Esophagus muscularis mucosa (tissue), 4 donors: Measurements from ENCODE around the gene NECTIN2. TPM values are rescaled to one million over a fixed set of nuclear protein-coding genes. Genes with fewer than 3 reads are reported as not detected.
A peak's percentile ranks its signal among the peaks of the same experiment; 100 is the strongest.

Experiments
- DNase-seq: peaks from one replicate; pipeline ENCODE4 v3.0.0-alpha.2; 2017; ENCODE audit errors: extremely low spot score
- H3K27ac ChIP-seq, 4 donors: fragments of 200-600 bp; sonication (generic); replicated peaks in 1 of 4; 1 replicate in 3 of 4; 2 replicates in 1 of 4; pipeline ENCODE4 v1.5.1; 2016 to 2019; ENCODE audit warnings: mild to moderate bottlenecking in 1 of 4
- H3K27me3 ChIP-seq, 4 donors: fragments of 200-600 bp; sonication (generic); one replicate each; pipeline versions ENCODE4 v1.5.1 to v1.6.0; 2016 to 2019
- H3K36me3 ChIP-seq, 4 donors: fragments of 200-600 bp; sonication (generic); one replicate each; pipeline ENCODE4 v1.5.1; 2016 to 2019
- H3K4me1 ChIP-seq, 4 donors: fragments of 200-600 bp; sonication (generic); one replicate each; pipeline ENCODE4 v1.5.1; 2016 to 2019
- H3K4me3 ChIP-seq, 4 donors: fragments of 200-600 bp; sonication (generic); 1 replicate in 2 of 4; 2 replicates in 2 of 4; pipeline ENCODE4 v1.5.1; 2016 to 2019; ENCODE audit warnings: mild to moderate bottlenecking in 4 of 4, moderate library complexity in 1 of 4
- H3K9me3 ChIP-seq, 4 donors: fragments of 200-600 bp; sonication (generic); 1 replicate in 3 of 4; 2 replicates in 1 of 4; pipeline ENCODE4 v1.5.1; 2016 to 2019
- CTCF ChIP-seq, 3 experiments: fragments of 200-600 bp in 2 of 3; fragments of 450-650 bp in 1 of 3; sonication (generic) in 2 of 3; IDR thresholded peaks; one replicate each; pipeline ENCODE4 v1.5.1; 2017 to 2019; ENCODE audit warnings: antibody characterized with exemption in 3 of 3, mild to moderate bottlenecking in 2 of 3, moderate library complexity in 1 of 3
- EP300 ChIP-seq: sonication (generic); formaldehyde crosslinking; IDR thresholded peaks from one replicate; pipeline ENCODE4 v1.6.1; 2017; ENCODE audit warnings: antibody characterized with exemption
- POLR2A ChIP-seq: fragments of 450-650 bp; IDR thresholded peaks from one replicate; pipeline ENCODE4 v1.6.1; 2017; ENCODE audit warnings: antibody characterized with exemption, moderate library complexity, mild to moderate bottlenecking, low read depth
- POLR2AphosphoS5 ChIP-seq, 2 donors: sonication (generic); formaldehyde crosslinking; IDR thresholded peaks; one replicate each; pipeline ENCODE4 v1.6.1; 2017; ENCODE audit warnings: antibody characterized with exemption in 2 of 2
- WGBS: methylation state at CpG from one replicate; pipeline ENCODE4 v1.1.5; 2018; 5-methylcytosine and 5-hydroxymethylcytosine counted together
- intact Hi-C: fragments of 100-400 bp; cut with DNase I; formaldehyde crosslinking; loops from one replicate; pipeline ENCODE4 v1.15.1; 2023
- total RNA-seq, 4 donors: library from RNA; depleted of rRNA; stranded (reverse); fragments of >200 nt; gene quantifications; one replicate each; pipeline versions ENCODE4 v1.1.0 to v1.2.1, GENCODE V29; 2016

Gene NECTIN2
- total RNA-seq, 4 donors from 2014 or later = 34.5 to 72.4 (median 60.1) TPM

- DNase-seq = no peak
- H3K4me1 ChIP-seq = peaks cover 0 to 1% (median 1%) of the 10 kb centered on the region in 4 donors
- intact Hi-C loops = no loop called here
- no peak overlapping the region for H3K27ac ChIP-seq
- WGBS = 100% methylated on average over 2 of the region's 2 CpGs
- no peak overlapping the region for H3K4me3 ChIP-seq
- H3K27me3 ChIP-seq = peaks cover 0 to 14% (median 0%) of the 10 kb centered on the region in 4 donors
- no peaks in the 10 kb centered on the region for H3K36me3 ChIP-seq
- no peak for TF ChIP-seq EP300
- no peak for TF ChIP-seq POLR2AphosphoS5 (IDR thresholded peaks at IDR 0.05)
- no peak for TF ChIP-seq CTCF (IDR thresholded peaks at IDR 0.05)
- TF ChIP-seq POLR2A = no peak
- H3K9me3 ChIP-seq = no peaks in the 10 kb centered on the region
Measured at GRCh38 chr19:44839276-44839675, 6.8 kb upstream of the NECTIN2 start.

GRCh38 chr19:44840811-44841210 is 5.3 kb upstream of the NECTIN2 start:
- intact Hi-C loops = no loop called here
- Histone ChIP-seq H3K4me1 (peaks cover 9 to 16% (median 15%) of the 10 kb centered on the region in 4 donors), H3K4me3 (no peak overlapping the region), H3K9me3 (no peaks in the 10 kb centered on the region), H3K27me3 (peaks cover 0 to 6% (median 0%) of the 10 kb centered on the region in 4 donors), H3K27ac (no peak overlapping the region), H3K36me3 (no peaks in the 10 kb centered on the region)
- TF ChIP-seq CTCF (IDR thresholded peaks at IDR 0.05) (no peak), POLR2AphosphoS5 (IDR thresholded peaks at IDR 0.05) (no peak), POLR2A (no peak), EP300 (no peak)
- no peak for DNase-seq
- WGBS = 73% methylated on average over 7 of the region's 7 CpGs

GRCh38 chr19:44841231-44841630 is 4.9 kb upstream of the NECTIN2 start:
- peaks cover 0 to 3% (median 0%) of the 10 kb centered on the region in 4 donors for H3K27me3 ChIP-seq
- no peak overlapping the region for H3K27ac ChIP-seq
- no peak for DNase-seq
- peaks cover 9 to 16% (median 15%) of the 10 kb centered on the region in 4 donors for H3K4me1 ChIP-seq
- H3K9me3 ChIP-seq = no peaks in the 10 kb centered on the region
- H3K36me3 ChIP-seq = no peaks in the 10 kb centered on the region
- no peak for TF ChIP-seq POLR2A
- no peak for TF ChIP-seq EP300
- no peak for TF ChIP-seq POLR2AphosphoS5 (IDR thresholded peaks at IDR 0.05)
- no peak for TF ChIP-seq CTCF (IDR thresholded peaks at IDR 0.05)
- intact Hi-C loops = no loop called here
- 72% methylated on average over 3 of the region's 3 CpGs for WGBS
- no peak overlapping the region for H3K4me3 ChIP-seq

GRCh38 chr19:44845286-44845611 is 848 bp upstream of the NECTIN2 start:
- Histone ChIP-seq H3K36me3 (no peaks in the 10 kb centered on the region), H3K4me3 (peak overlapping the region; percentile 82 to 100 (median 99)), H3K9me3 (no peaks in the 10 kb centered on the region), H3K4me1 (peaks cover 33 to 51% (median 45%) of the 10 kb centered on the region in 4 donors), H3K27ac (peak overlapping the region; percentile 82 to 98 (median 98)), H3K27me3 (no peaks in the 10 kb centered on the region)
- no peak for DNase-seq
- TF ChIP-seq POLR2AphosphoS5 (IDR thresholded peaks at IDR 0.05) (no peak), EP300 (no peak), CTCF (IDR thresholded peaks at IDR 0.05) (no peak), POLR2A (no peak)
- WGBS = 9% methylated on average over 12 of the region's 12 CpGs
- intact Hi-C loops = no loop called here
